Measurements from ENCODE around the gene CLIP3.

CLIP3 gene

DNA sequence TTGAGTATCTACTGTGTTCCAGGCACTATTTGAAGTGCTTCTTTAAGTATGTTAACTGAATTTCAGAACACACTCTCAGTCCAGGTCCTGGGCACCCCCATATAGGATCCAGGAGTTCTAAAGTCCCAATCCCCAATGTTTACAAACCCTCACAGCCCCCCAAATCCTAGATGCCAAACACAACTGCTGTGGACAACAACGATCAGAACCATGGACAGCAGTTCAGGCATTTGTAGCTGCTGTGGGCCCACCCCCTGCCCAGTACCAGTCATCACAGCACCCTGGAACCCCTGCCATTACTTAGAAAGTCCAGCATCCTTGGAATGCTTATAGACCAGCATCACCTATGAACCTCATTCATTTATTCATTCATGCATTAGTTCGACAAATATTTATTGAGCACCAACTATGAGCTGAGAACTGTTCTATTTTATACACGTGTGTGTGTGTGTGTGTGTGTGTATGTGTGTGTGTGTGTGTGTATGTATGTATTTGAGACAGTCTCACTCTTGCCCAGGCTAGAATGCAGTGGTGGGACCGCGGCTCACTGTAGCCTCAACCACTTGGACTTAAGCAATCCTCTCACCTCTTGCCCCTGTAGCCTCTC lies 57.0 kb downstream of the CLIP3 start:
- TF ChIP-seq, protein P1, sequence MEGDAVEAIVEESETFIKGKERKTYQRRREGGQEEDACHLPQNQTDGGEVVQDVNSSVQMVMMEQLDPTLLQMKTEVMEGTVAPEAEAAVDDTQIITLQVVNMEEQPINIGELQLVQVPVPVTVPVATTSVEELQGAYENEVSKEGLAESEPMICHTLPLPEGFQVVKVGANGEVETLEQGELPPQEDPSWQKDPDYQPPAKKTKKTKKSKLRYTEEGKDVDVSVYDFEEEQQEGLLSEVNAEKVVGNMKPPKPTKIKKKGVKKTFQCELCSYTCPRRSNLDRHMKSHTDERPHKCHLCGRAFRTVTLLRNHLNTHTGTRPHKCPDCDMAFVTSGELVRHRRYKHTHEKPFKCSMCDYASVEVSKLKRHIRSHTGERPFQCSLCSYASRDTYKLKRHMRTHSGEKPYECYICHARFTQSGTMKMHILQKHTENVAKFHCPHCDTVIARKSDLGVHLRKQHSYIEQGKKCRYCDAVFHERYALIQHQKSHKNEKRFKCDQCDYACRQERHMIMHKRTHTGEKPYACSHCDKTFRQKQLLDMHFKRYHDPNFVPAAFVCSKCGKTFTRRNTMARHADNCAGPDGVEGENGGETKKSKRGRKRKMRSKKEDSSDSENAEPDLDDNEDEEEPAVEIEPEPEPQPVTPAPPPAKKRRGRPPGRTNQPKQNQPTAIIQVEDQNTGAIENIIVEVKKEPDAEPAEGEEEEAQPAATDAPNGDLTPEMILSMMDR (IDR thresholded peaks at IDR 0.05; ENCODE audit: low read depth, low read length) = no peak
- no peak overlapping the region for H3K4me3 ChIP-seq (replicated peaks in 1 of 2; ENCODE audit: low read depth in 2 of 2, low read length in 2 of 2)
- DNase-seq (ENCODE audit: low read depth in 2 of 2) = peak in 1 of 2 donors; percentile 33

DNA sequence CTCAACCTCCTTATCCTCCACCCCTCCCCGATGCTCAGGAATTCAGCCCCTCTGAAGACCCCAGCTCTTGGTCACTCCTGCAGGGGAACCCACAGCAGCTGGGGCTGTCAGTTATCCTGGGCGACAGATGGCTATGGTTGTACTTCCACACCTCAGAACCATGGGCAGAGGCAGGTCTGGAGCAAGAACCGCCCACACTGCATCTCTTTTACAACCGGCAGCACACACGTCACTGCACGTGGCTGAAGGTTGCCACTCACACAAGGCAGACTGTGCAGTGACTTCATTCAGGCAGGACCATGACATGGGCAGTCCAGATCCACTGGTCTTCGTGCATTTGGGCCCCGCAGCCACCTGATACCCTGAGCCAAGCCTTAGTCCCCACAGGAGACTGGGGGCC lies 59.2 kb downstream of the CLIP3 start:
- TF ChIP-seq, protein P1 (IDR thresholded peaks at IDR 0.05; ENCODE audit: low read depth, low read length) = no peak
- DNase-seq (ENCODE audit: low read depth in 2 of 2) = no peak
- H3K4me3 ChIP-seq (replicated peaks in 1 of 2; ENCODE audit: low read depth in 2 of 2, low read length in 2 of 2) = no peak overlapping the region

DNA sequence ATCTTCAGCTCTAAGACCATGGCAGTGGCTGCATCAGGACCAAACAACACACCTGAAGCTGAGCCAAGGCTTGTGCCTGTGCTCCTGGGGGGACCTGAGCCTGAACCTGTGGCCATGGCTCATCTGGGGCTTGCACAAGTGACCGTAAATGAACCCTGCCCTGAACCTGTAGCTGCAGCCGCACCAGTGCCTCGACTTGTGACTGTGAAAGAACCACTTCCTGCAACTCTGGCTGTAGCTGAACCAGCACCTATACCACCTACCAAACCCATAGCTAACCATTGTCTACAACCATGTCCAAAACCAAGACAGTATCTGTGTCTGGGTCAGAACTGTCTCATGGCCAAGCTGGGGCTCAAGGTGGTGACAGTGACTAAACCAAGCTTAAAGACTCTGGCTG lies 65.9 kb downstream of the CLIP3 start:
- TF ChIP-seq, protein P1 (IDR thresholded peaks at IDR 0.05; ENCODE audit: low read depth, low read length) = no peak
- H3K4me3 ChIP-seq (replicated peaks in 1 of 2; ENCODE audit: low read depth in 2 of 2, low read length in 2 of 2) = no peak overlapping the region
- no peak for DNase-seq (ENCODE audit: low read depth in 2 of 2)
